Upper lobe of left lung (tissue), 4 donors: ENCODE results near the gene MAP2K5.

Experiments
- CTCF ChIP-seq, 6 experiments: fragments of 450-650 bp in 4 of 6; fragments of 200-600 bp in 2 of 6; sonication (generic) in 2 of 6; IDR thresholded peaks; one replicate each; pipeline ENCODE4 v1.5.1; 2016 to 2019; ENCODE audit warnings: antibody characterized with exemption in 6 of 6
- EP300 ChIP-seq, 4 donors: sonication (generic); formaldehyde crosslinking; IDR thresholded peaks; one replicate each; pipeline ENCODE4 v1.5.1; 2017; ENCODE audit warnings: antibody characterized with exemption in 4 of 4, control low read depth in 2 of 4
- POLR2A ChIP-seq, 4 donors: fragments of 450-650 bp; IDR thresholded peaks; one replicate each; pipeline ENCODE4 v1.5.1; 2016 to 2017; ENCODE audit warnings: antibody characterized with exemption in 4 of 4, mild to moderate bottlenecking in 2 of 4
- POLR2AphosphoS5 ChIP-seq, 2 donors: sonication (generic); formaldehyde crosslinking; IDR thresholded peaks; one replicate each; pipeline ENCODE4 v1.5.1; 2017; ENCODE audit warnings: antibody characterized with exemption in 2 of 2

- TF ChIP-seq CTCF (IDR thresholded peaks at IDR 0.05) = no peak
- TF ChIP-seq POLR2A (IDR thresholded peaks at IDR 0.05) = no peak
- TF ChIP-seq POLR2AphosphoS5 (IDR thresholded peaks at IDR 0.05) = no peak
- no peak for TF ChIP-seq EP300 (IDR thresholded peaks at IDR 0.05)
Measured at GRCh38 chr15:67548862-67549651, 6.6 kb downstream of the MAP2K5 start.
